ENCODE results near the gene IQSEC3. TPM values are rescaled to one million over a fixed set of nuclear protein-coding genes. Genes with fewer than 3 reads are reported as not detected.

IQSEC3 gene
- total and polyA plus RNA-seq, 10 of the 15 experiments (the other 5 are each of a cell fraction or from before 2014, with no cell fraction given), result not detected

DNA sequence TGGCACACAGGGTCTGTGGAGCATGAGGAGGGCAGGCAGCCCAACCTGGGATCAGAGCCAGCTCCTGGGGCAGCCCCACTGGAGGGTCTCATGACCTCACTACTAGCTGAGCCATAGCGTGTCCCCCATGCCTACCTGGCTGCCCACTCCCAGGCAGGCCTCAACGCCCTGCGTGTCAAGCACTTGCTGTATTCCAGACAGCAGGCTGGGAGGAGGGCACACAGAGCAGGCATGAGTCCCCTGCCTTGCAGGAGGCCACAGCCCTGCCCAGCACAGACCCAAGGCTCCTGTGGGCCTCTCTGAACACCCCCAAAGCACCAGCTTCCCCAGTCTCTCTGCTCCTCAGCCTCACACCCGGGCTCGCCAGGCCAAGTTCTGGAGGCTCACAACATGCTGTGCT is 64.0 kb downstream of the IQSEC3 start:
- no peak for ATAC-seq
- Histone ChIP-seq H3K9me3 (replicated peaks; ENCODE audit: control insufficient read depth, insufficient read depth, low read length) (no peaks in the 10 kb centered on the region), H3K79me2 (ENCODE audit: control insufficient read depth, insufficient read depth, low read length) (no peaks in the 10 kb centered on the region), H3K4me1 (ENCODE audit: control insufficient read depth, insufficient read depth, low read length) (no peaks in the 10 kb centered on the region), H4K20me1 (ENCODE audit: control insufficient read depth, insufficient read depth) (no peaks in the 10 kb centered on the region), H3K27me3 (replicated peaks in 1 of 2; ENCODE audit: control insufficient read depth in 2 of 2, insufficient read depth in 2 of 2, low read length in 1 of 2) (peaks cover 0 to 6% of the 10 kb centered on the region in 2 experiments), H3K9ac (ENCODE audit: control insufficient read depth, insufficient read depth, low read length) (no peak overlapping the region), H2AFZ (ENCODE audit: control insufficient read depth, low read depth, low read length) (no peak overlapping the region), H3K27ac (ENCODE audit: control insufficient read depth, insufficient read depth) (no peak overlapping the region), H3K4me3 (no peak overlapping the region), H3K36me3 (ENCODE audit: control insufficient read depth in 2 of 2, insufficient read depth in 2 of 2, low read length in 1 of 2) (no peaks in the 10 kb centered on the region), H3K4me2 (ENCODE audit: control insufficient read depth, insufficient read depth) (no peak overlapping the region)
- no peak for TF ChIP-seq CBFB (IDR thresholded peaks at IDR 0.05; ENCODE audit: low read depth)
- no peak for TF ChIP-seq YBX1 (IDR thresholded peaks at IDR 0.05)
- TF ChIP-seq IKZF2 (IDR thresholded peaks at IDR 0.05), result no peak
- no peak for TF ChIP-seq CHD2 (IDR thresholded peaks at IDR 0.05; ENCODE audit: borderline replicate concordance, low read depth, low read length)
- no peak for TF ChIP-seq NR2C1 (IDR thresholded peaks at IDR 0.05)
- TF ChIP-seq SPI1 (IDR thresholded peaks at IDR 0.05; ENCODE audit: borderline replicate concordance, insufficient read depth, low read depth, low read length), result no peak
- no peak for TF ChIP-seq SIN3A (IDR thresholded peaks at IDR 0.05; ENCODE audit: low read depth, low read length)
- TF ChIP-seq, protein P1, sequence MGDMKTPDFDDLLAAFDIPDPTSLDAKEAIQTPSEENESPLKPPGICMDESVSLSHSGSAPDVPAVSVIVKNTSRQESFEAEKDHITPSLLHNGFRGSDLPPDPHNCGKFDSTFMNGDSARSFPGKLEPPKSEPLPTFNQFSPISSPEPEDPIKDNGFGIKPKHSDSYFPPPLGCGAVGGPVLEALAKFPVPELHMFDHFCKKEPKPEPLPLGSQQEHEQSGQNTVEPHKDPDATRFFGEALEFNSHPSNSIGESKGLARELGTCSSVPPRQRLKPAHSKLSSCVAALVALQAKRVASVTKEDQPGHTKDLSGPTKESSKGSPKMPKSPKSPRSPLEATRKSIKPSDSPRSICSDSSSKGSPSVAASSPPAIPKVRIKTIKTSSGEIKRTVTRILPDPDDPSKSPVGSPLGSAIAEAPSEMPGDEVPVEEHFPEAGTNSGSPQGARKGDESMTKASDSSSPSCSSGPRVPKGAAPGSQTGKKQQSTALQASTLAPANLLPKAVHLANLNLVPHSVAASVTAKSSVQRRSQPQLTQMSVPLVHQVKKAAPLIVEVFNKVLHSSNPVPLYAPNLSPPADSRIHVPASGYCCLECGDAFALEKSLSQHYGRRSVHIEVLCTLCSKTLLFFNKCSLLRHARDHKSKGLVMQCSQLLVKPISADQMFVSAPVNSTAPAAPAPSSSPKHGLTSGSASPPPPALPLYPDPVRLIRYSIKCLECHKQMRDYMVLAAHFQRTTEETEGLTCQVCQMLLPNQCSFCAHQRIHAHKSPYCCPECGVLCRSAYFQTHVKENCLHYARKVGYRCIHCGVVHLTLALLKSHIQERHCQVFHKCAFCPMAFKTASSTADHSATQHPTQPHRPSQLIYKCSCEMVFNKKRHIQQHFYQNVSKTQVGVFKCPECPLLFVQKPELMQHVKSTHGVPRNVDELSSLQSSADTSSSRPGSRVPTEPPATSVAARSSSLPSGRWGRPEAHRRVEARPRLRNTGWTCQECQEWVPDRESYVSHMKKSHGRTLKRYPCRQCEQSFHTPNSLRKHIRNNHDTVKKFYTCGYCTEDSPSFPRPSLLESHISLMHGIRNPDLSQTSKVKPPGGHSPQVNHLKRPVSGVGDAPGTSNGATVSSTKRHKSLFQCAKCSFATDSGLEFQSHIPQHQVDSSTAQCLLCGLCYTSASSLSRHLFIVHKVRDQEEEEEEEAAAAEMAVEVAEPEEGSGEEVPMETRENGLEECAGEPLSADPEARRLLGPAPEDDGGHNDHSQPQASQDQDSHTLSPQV (IDR thresholded peaks at IDR 0.05), result no peak
- no peak for TF ChIP-seq IKZF1 (conservative IDR thresholded peaks at IDR 0.05)
- TF ChIP-seq, protein P2, sequence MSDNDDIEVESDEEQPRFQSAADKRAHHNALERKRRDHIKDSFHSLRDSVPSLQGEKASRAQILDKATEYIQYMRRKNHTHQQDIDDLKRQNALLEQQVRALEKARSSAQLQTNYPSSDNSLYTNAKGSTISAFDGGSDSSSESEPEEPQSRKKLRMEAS (IDR thresholded peaks at IDR 0.05; ENCODE audit: low read depth, low read length), result no peak
- TF ChIP-seq SP1 (IDR thresholded peaks at IDR 0.05; ENCODE audit: low read depth, low read length), result no peak
- no peak for TF ChIP-seq HDGF (IDR thresholded peaks at IDR 0.05)
- no peak for TF ChIP-seq EED (IDR thresholded peaks at IDR 0.05; ENCODE audit: low read depth)
- TF ChIP-seq TARDBP (IDR thresholded peaks at IDR 0.05; ENCODE audit: borderline replicate concordance), result no peak
- no peak for TF ChIP-seq JUND (IDR thresholded peaks at IDR 0.05; ENCODE audit: low read depth, low read length)
- TF ChIP-seq SREBF1 (IDR thresholded peaks at IDR 0.05; ENCODE audit: low read length), result no peak
- no peak for TF ChIP-seq ZSCAN29 (IDR thresholded peaks at IDR 0.05)
- no peak for TF ChIP-seq NFXL1 (IDR thresholded peaks at IDR 0.05; ENCODE audit: borderline replicate concordance)
- no peak for TF ChIP-seq ZZZ3 (IDR thresholded peaks at IDR 0.05; ENCODE audit: control insufficient read depth, insufficient read length, low read depth)
- TF ChIP-seq, protein P3, sequence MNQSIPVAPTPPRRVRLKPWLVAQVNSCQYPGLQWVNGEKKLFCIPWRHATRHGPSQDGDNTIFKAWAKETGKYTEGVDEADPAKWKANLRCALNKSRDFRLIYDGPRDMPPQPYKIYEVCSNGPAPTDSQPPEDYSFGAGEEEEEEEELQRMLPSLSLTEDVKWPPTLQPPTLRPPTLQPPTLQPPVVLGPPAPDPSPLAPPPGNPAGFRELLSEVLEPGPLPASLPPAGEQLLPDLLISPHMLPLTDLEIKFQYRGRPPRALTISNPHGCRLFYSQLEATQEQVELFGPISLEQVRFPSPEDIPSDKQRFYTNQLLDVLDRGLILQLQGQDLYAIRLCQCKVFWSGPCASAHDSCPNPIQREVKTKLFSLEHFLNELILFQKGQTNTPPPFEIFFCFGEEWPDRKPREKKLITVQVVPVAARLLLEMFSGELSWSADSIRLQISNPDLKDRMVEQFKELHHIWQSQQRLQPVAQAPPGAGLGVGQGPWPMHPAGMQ (IDR thresholded peaks at IDR 0.05; ENCODE audit: borderline replicate concordance), result no peak
- FAIRE-seq, result no peak
- in situ Hi-C loops (cut with MboI) (no loop called here), intact Hi-C loops (cut with micrococcal nuclease; ENCODE audit: unreplicated experiment) (no loop called here)
- DNase-seq (ENCODE audit: low read depth, low spot score), result no peak
- ChIA-PET SMC1A (ENCODE audit: uncharacterized antibody, unreplicated experiment) (interaction anchor here (0.6 kb wide), 1 partner anchor 100 kb away, joined by 3 read pairs; no protein-coding TSS in a partner anchor), POLR2A (no interaction called here), CTCF (no interaction called here), RAD21 (ENCODE audit: unreplicated experiment) (no interaction called here)
- BruUV-seq (replicated peaks), result no TSS peak
- 5% methylated on average over 5 of the region's 5 CpGs for WGBS (ENCODE audit: insufficient coverage, insufficient replicate concordance, low lambda C conversion rate, missing lambda C conversion rate)
